SKM-1 (cell line): Measurements from ENCODE around the gene BTBD3.

Experiments used
- DNase-seq: peaks from one replicate; lab custom pipeline; 2025; ENCODE audit not compliant: unreplicated experiment; lab: John Stamatoyannopoulos, UW

Gene BTBD3

GRCh38 chr20:11912659-11913415, 4.9 kb upstream of the BTBD3 start:
- no peak for DNase-seq

DNA sequence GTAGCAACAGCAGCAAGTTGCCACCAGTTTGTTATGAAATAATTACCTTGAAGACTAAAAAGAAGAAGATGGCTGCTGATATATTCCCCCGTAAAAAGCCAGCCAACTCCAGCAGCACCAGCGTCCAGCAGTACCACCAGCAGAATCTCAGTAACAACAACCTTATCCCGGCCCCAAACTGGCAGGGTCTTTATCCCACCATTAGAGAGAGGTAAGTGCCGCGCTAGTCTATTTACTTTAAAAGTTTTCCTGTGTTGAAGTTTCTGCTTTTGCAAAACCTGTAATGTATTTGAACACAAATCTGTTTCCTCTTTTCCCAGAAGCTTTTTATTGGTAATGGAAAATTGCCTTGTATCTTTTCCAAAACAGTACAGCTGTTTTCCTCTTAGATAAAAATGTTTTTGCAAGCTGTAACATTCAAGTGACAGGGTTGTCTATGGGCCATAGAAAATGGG, 725 bp downstream of the BTBD3 start:
- DNase-seq, result no peak

GRCh38 chr20:11918981-11919380, 1.3 kb downstream of the BTBD3 start:
- no peak for DNase-seq

GRCh38 chr20:11919581-11919980, 1.9 kb downstream of the BTBD3 start:
- DNase-seq, result no peak

DNA sequence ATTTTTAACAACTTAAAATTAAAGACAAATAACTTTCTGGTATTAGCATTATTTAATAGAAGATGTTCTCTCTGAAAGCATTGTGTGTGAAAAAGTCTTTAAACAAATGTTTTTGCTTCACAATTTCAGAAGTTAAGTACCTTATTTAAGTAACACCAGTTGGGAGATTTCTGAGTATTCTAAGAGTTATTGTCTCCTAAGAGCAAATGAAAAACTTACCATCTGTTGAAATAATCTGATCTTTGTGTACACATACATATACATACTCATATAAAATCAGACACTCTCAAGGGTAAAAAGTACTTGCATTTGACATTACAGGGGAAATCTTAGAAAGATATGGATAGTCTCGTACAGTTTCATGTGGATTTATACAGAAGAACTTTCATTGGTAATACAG, 2.4 kb downstream of the BTBD3 start:
- no peak for DNase-seq

- no peak for DNase-seq
Measured at GRCh38 chr20:11921321-11921720, 3.6 kb downstream of the BTBD3 start.

GRCh38 chr20:11922561-11922960, 4.9 kb downstream of the BTBD3 start:
- no peak for DNase-seq

- DNase-seq, result no peak
Measured at GRCh38 chr20:11924923-11925322, 7.2 kb downstream of the BTBD3 start.

- no peak for DNase-seq
Measured at GRCh38 chr20:11926292-11926998, 8.8 kb downstream of the BTBD3 start.

GRCh38 chr20:11929947-11930346, 12.3 kb downstream of the BTBD3 start:
- no peak for DNase-seq

DNA sequence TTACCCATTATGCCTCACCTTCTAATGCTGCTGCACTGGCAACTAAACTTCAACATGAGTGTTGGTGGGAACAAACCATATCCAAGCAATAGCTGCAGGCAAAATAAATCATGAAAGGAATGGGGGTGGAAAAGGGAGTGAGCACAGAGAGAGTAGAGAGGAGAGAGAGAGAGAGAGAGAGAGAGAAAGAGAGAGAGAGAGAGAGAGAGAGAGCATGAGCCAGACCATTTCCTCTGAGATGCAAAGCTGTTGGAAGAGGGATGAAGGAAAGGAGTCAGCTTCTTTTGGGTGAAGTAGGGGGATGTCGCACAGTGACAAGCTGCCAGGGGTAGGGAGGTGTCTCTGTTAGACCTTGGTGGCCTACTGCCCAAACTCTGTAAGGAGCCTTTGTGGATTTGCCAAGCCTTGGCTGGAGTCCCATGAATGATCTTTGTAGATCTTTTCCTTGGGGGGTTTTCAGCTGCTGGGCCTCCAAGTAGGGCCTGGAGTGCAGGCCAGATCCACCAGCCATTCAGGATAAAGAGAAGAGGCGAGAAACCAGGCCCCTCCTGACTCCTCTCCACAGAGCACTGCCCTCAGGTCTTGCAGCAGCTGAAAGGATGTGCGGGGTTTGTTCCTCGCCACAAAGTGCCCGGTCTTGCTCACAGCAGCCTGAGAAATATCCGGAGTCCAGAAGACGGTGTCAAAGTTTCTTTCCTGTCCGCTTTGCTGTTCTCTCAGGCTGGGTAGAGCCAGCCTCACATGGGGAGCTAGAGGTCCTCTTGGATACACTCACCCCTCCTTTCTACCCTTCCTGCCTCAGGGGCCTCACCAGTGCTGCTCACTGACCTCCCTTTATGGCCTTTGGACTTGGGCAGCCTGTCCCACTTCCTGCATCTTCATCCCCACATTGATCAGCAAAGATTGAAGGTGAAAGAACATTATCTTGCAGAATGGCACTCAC, 17.8 kb downstream of the BTBD3 start:
- no peak for DNase-seq

GRCh38 chr20:11936157-11936556, 18.5 kb downstream of the BTBD3 start:
- no peak for DNase-seq

DNA sequence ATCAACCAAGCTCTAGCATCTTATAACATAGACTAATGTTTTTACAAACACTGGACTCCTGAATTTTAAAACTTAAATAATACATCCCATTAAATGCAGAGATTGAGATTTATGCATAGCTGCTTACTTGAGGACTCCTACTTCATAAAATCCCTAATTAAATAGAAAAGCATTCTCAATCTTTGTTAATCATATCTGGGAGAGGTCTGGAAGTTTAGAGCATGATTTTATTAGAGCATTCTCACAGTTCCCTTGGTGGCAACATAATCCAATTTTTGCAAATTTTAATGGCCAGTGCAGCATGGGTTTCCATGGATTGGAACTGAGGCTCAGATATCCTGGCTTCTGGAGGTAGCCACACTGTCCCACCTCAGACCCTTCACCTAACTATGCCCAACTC, 19.5 kb downstream of the BTBD3 start:
- no peak for DNase-seq

GRCh38 chr20:11941593-11942246, 24.0 kb downstream of the BTBD3 start:
- DNase-seq, result no peak

DNA sequence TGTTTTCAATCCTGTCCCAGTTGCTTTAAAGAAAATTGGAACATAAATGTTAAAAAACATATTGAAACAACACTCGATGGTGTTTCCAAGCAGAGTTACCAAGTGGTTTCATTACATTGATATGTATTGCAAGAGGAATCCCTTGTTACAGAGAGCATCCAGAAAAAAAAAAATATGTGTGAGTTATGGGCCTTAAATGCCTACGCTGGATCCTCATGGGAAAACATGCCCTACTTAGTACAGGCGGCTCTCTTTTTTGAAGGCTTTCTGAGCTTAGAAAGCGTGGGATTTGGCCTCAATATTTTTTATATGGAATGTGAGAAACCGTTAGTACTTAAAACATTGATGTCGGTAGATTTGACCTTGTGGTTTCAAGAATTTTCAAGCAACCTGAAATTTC, 26.1 kb downstream of the BTBD3 start:
- DNase-seq, result no peak

- DNase-seq, result no peak
Measured at GRCh38 chr20:11948806-11949205, 31.1 kb downstream of the BTBD3 start.

- DNase-seq, result no peak
Measured at GRCh38 chr20:11949711-11950110, 32.0 kb downstream of the BTBD3 start.

GRCh38 chr20:11951696-11952095, 34.0 kb downstream of the BTBD3 start:
- no peak for DNase-seq

GRCh38 chr20:11952639-11953038, 34.9 kb downstream of the BTBD3 start:
- no peak for DNase-seq

GRCh38 chr20:11957911-11958310, 40.2 kb downstream of the BTBD3 start:
- DNase-seq, result no peak

- DNase-seq, result no peak
Measured at GRCh38 chr20:11958855-11959254, 41.2 kb downstream of the BTBD3 start.
